ENCODE measurements around the gene KCNQ5. TPM values are rescaled to one million over a fixed set of nuclear protein-coding genes. Genes with fewer than 3 reads are reported as not detected.

The KCNQ5 gene
- total RNA-seq, 1 experiment from 2014 or later = not detected

DNA sequence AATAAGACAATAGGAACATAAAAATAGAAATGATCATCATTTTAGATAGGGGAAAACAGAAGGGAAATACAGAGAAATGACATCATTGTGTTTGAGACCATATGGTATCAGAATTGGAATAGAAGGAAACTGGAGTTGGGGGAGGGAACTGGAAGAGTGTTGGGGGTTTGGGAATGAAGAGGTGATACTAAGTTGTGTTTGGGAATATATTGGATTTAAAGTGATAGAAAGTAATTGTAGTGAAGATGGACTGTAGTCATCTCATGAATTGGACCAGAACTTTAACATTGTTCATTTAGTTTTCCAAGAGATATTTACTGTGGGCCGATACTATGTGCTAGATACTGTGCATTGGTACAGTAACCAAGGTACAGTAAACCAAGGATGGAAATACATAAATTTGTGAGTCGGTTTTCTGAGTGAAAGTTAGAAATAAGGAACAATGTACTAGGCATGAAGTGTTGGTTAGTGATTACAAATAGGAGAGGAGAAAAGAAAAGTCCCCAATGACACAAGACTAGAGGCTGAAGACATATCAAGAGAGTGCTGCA lies 32.3 kb downstream of the KCNQ5 start:
- H3K4me1 ChIP-seq (ENCODE audit: control insufficient read depth in 1 of 2, insufficient read depth in 2 of 2, low read length in 2 of 2) = no peaks in the 10 kb centered on the region
- no peak overlapping the region for H3K4me2 ChIP-seq (ENCODE audit: low read length)
- no peak overlapping the region for H3K9ac ChIP-seq (ENCODE audit: low read length)
- TF ChIP-seq SP1 (IDR thresholded peaks at IDR 0.05; ENCODE audit: low read depth) (no peak), TCF7L2 (IDR thresholded peaks at IDR 0.05; ENCODE audit: borderline replicate concordance, extremely low read depth, insufficient read depth, insufficient read length) (no peak), SRF (IDR thresholded peaks at IDR 0.05; ENCODE audit: low read depth) (no peak), SIN3A (IDR thresholded peaks at IDR 0.05; ENCODE audit: low read depth) (no peak), POLR2AphosphoS5 (IDR thresholded peaks at IDR 0.05; ENCODE audit: low read depth, low read length) (no peak), YY1 (IDR thresholded peaks at IDR 0.05; ENCODE audit: extremely low read depth, insufficient replicate concordance, low read depth, low read length) (no peak)
- TF ChIP-seq, protein P1, sequence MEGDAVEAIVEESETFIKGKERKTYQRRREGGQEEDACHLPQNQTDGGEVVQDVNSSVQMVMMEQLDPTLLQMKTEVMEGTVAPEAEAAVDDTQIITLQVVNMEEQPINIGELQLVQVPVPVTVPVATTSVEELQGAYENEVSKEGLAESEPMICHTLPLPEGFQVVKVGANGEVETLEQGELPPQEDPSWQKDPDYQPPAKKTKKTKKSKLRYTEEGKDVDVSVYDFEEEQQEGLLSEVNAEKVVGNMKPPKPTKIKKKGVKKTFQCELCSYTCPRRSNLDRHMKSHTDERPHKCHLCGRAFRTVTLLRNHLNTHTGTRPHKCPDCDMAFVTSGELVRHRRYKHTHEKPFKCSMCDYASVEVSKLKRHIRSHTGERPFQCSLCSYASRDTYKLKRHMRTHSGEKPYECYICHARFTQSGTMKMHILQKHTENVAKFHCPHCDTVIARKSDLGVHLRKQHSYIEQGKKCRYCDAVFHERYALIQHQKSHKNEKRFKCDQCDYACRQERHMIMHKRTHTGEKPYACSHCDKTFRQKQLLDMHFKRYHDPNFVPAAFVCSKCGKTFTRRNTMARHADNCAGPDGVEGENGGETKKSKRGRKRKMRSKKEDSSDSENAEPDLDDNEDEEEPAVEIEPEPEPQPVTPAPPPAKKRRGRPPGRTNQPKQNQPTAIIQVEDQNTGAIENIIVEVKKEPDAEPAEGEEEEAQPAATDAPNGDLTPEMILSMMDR (IDR thresholded peaks at IDR 0.05 in 2 of 3, conservative IDR thresholded peaks at IDR 0.05 in 1 of 3; ENCODE audit: borderline replicate concordance in 1 of 3, insufficient read depth in 1 of 3, low read depth in 2 of 3, low read length in 2 of 3) = no peak
- H3K9me2 ChIP-seq (ENCODE audit: insufficient read depth) = no peaks in the 10 kb centered on the region
- H3K79me2 ChIP-seq (ENCODE audit: insufficient read depth, low read length) = no peaks in the 10 kb centered on the region
- no peak overlapping the region for H3K27ac ChIP-seq (ENCODE audit: low read depth, low read length)
- H3K9me3 ChIP-seq (ENCODE audit: control insufficient read depth in 1 of 2, insufficient read depth in 1 of 2, low read depth in 1 of 2, low read length in 2 of 2) = no peaks in the 10 kb centered on the region
- H3K36me3 ChIP-seq (ENCODE audit: control insufficient read depth in 1 of 2, insufficient read depth in 2 of 2, low read length in 2 of 2) = no peaks in the 10 kb centered on the region
- ChIA-PET POLR2A (no interaction called here), RAD21 (ENCODE audit: low non-redundant PET in 1 of 2, low total read pairs in 2 of 2, uncharacterized antibody in 2 of 2, unreplicated experiment in 2 of 2) (no interaction called here), CTCF (no interaction called here)
- BruUV-seq (replicated peaks) = no TSS peak
- peaks cover 28% of the 10 kb centered on the region for H3K27me3 ChIP-seq (ENCODE audit: insufficient read depth, low read length)
- no peak for ATAC-seq
- H3K4me3 ChIP-seq (replicated peaks in 1 of 2; ENCODE audit: low read depth in 1 of 2, low read length in 2 of 2) = no peak overlapping the region
- no peak overlapping the region for H2AFZ ChIP-seq (ENCODE audit: low read depth, low read length, poor library complexity, severe bottlenecking)
- no peaks in the 10 kb centered on the region for H4K20me1 ChIP-seq (ENCODE audit: insufficient read depth)
- intact Hi-C loops (cut with micrococcal nuclease) = no loop called here
- no peak for DNase-seq (ENCODE audit: low read depth, low spot score)

Measured in HCT116 (cell line).